ENCODE results near the gene NPS. TPM values are rescaled to one million over a fixed set of nuclear protein-coding genes. Genes with fewer than 3 reads are reported as not detected.

NPS gene
- total and polyA plus RNA-seq, 12 donors: not detected

GRCh38 chr10:127570036-127570435, 20.9 kb downstream of the NPS start:
- no peak for DNase-seq
- no peak for ATAC-seq
- 75 to 76% methylated on average over 3 of the region's 3 CpGs for WGBS, 2 donors
- Histone ChIP-seq H3K27ac (no peak overlapping the region), H3K4me1 (no peaks in the 10 kb centered on the region), H3K27me3 (no peaks in the 10 kb centered on the region), H3K36me3 (no peaks in the 10 kb centered on the region), H3K9me3 (peaks cover 0 to 25% (median 11%) of the 10 kb centered on the region in 11 donors), H3K4me3 (no peak overlapping the region)
- TF ChIP-seq CTCF (IDR thresholded peaks at IDR 0.05): no peak
- intact Hi-C loops (cut with DNase I): loop anchor here in 2 of 10 donors (5.0 to 10.0 kb wide), 2 partner anchors 285 to 388 kb away; no protein-coding TSS in a partner anchor

- no peaks in the 10 kb centered on the region for H3K36me3 ChIP-seq
- H3K9me3 ChIP-seq: peaks cover 0 to 25% (median 11%) of the 10 kb centered on the region in 11 donors
- 39 to 44% methylated on average over 1 of the region's 1 CpG for WGBS, 2 donors
- no peak for TF ChIP-seq CTCF (IDR thresholded peaks at IDR 0.05)
- no peak for DNase-seq
- intact Hi-C loops (cut with DNase I): loop anchor here in 2 of 10 donors (5.0 to 10.0 kb wide), 2 partner anchors 283 to 389 kb away; no protein-coding TSS in a partner anchor
- H3K27ac ChIP-seq: no peak overlapping the region
- H3K27me3 ChIP-seq: no peaks in the 10 kb centered on the region
- H3K4me3 ChIP-seq: no peak overlapping the region
- H3K4me1 ChIP-seq: peaks cover 0 to 9% (median 4%) of the 10 kb centered on the region in 9 donors
- ATAC-seq: no peak
Measured at GRCh38 chr10:127571386-127571785, 22.3 kb downstream of the NPS start.

GRCh38 chr10:127576051-127576450, 26.9 kb downstream of the NPS start:
- TF ChIP-seq CTCF (IDR thresholded peaks at IDR 0.05): no peak
- Histone ChIP-seq H3K4me1 (peaks cover 0 to 43% (median 28%) of the 10 kb centered on the region in 9 donors), H3K4me3 (no peak overlapping the region), H3K9me3 (peaks cover 0 to 25% (median 11%) of the 10 kb centered on the region in 11 donors), H3K27ac (peak overlapping the region in 5 of 10 donors; percentile 23 to 87 (median 61)), H3K36me3 (no peaks in the 10 kb centered on the region), H3K27me3 (no peaks in the 10 kb centered on the region)
- ATAC-seq (no peak), DNase-seq (no peak)
- intact Hi-C loops (cut with DNase I): loop anchor here in 2 of 10 donors (5.0 to 10.0 kb wide), 2 partner anchors 279 to 1594 kb away; no protein-coding TSS in a partner anchor
- 37 to 59% methylated on average over 3 of the region's 3 CpGs for whole genome bisulfite sequencing, 2 donors

- TF ChIP-seq CTCF (IDR thresholded peaks at IDR 0.05): peak in 1 of 9 donors; percentile 24
- Histone ChIP-seq H3K36me3 (no peaks in the 10 kb centered on the region), H3K9me3 (peaks cover 0 to 25% (median 11%) of the 10 kb centered on the region in 11 donors), H3K4me1 (peaks cover 0 to 43% (median 28%) of the 10 kb centered on the region in 9 donors), H3K27me3 (no peaks in the 10 kb centered on the region), H3K27ac (peak overlapping the region in 5 of 10 donors; percentile 23 to 87 (median 80)), H3K4me3 (no peak overlapping the region)
- peak; percentile 55 to 86 (median 74) for ATAC-seq
- intact Hi-C loops (cut with DNase I): loop anchor here in 2 of 10 donors (5.0 to 10.0 kb wide), 2 partner anchors 278 to 1594 kb away; no protein-coding TSS in a partner anchor
- DNase-seq: peak in 1 of 2 donors; percentile 64
- 2 to 4% methylated on average over 6 of the region's 6 CpGs for WGBS, 2 donors
Measured at GRCh38 chr10:127576740-127577161, 27.6 kb downstream of the NPS start.
